Epithelial cell of esophagus (primary cell): ENCODE data around the gene TMEM217.
A peak's percentile ranks its signal among the peaks of the same experiment; 100 is the strongest.

Source experiments
- DNase-seq: peaks from one replicate; pipeline ENCODE4 v3.0.0; 2010; ENCODE audit warnings: low read depth
- H3K4me3 ChIP-seq: 2 replicates; pipeline ENCODE4 v1.5.1; 2011; ENCODE audit warnings: mild to moderate bottlenecking, low read length, control low read depth
- CTCF ChIP-seq: IDR thresholded peaks from 2 replicates; pipeline ENCODE4 v1.5.1; 2011; ENCODE audit warnings: low read depth, mild to moderate bottlenecking, low read length, control low read depth, inconsistent platforms; ENCODE audit not compliant: insufficient read depth; ENCODE audit errors: missing control alignments

The TMEM217 gene

GRCh38 chr6:37280162-37280887, 22.4 kb upstream of the TMEM217 start:
- no peak for TF ChIP-seq CTCF
- H3K4me3 ChIP-seq, result no peak overlapping the region
- DNase-seq, result no peak

GRCh38 chr6:37279366-37280134, 21.6 kb upstream of the TMEM217 start:
- peak; percentile 59 for DNase-seq
- H3K4me3 ChIP-seq, result no peak overlapping the region
- no peak for TF ChIP-seq CTCF

- DNase-seq, result no peak
- TF ChIP-seq CTCF, result no peak
- no peak overlapping the region for H3K4me3 ChIP-seq
Observed at GRCh38 chr6:37277001-37277409, 19.1 kb upstream of the TMEM217 start.

GRCh38 chr6:37275350-37275749, 17.4 kb upstream of the TMEM217 start:
- TF ChIP-seq CTCF, result no peak
- H3K4me3 ChIP-seq, result no peak overlapping the region
- DNase-seq, result no peak

- TF ChIP-seq CTCF, result no peak
- no peak for DNase-seq
- H3K4me3 ChIP-seq, result no peak overlapping the region
Observed at GRCh38 chr6:37273690-37274089, 15.7 kb upstream of the TMEM217 start.

GRCh38 chr6:37272834-37273566, 15.1 kb upstream of the TMEM217 start:
- no peak overlapping the region for H3K4me3 ChIP-seq
- no peak for TF ChIP-seq CTCF
- DNase-seq, result no peak
